Stimulated activated CD8-positive, alpha-beta memory T cell treated with anti-CD3 and anti-CD28 coated beads, Interleukin-12 subunit alpha, Interleukin-12 subunit beta, amount 100 ng/mL, for 4 hours (primary cell): Measurements from ENCODE around the gene LRRC23.
A peak's percentile ranks its signal among the peaks of the same experiment; 100 is the strongest.

ENCODE experiments used
- DNase-seq: peaks from one replicate; pipeline ENCODE4 v3.0.0-alpha.2; 2020; ENCODE audit warnings: low read depth

Gene LRRC23

DNA sequence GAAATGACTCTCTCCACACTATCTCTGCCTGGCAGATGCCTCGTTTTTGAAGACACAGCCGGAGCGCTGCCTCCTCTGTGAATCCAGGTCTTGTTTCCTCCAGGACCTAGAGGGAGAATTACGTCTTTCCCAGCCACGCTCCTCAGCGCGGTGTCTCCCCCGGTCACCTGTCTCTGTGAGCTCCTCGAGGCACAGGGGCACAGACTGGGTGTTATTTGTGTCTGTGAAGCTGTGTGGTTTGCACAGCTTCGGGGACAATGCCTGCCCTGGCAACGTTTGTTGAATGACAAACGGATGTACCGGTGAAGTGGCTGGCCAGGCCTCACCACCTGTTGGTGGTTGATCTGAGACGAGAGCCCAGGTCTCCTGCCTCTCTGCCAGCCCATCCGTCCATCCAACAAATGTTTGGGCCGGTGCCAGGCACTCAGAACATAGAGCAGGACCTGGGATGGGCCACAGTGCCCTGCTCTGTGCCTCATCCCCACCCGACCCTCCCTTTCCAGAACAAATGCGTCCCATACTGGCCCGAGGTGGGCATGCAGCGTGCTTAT, 52.6 kb downstream of the LRRC23 start:
- DNase-seq, result no peak

DNA sequence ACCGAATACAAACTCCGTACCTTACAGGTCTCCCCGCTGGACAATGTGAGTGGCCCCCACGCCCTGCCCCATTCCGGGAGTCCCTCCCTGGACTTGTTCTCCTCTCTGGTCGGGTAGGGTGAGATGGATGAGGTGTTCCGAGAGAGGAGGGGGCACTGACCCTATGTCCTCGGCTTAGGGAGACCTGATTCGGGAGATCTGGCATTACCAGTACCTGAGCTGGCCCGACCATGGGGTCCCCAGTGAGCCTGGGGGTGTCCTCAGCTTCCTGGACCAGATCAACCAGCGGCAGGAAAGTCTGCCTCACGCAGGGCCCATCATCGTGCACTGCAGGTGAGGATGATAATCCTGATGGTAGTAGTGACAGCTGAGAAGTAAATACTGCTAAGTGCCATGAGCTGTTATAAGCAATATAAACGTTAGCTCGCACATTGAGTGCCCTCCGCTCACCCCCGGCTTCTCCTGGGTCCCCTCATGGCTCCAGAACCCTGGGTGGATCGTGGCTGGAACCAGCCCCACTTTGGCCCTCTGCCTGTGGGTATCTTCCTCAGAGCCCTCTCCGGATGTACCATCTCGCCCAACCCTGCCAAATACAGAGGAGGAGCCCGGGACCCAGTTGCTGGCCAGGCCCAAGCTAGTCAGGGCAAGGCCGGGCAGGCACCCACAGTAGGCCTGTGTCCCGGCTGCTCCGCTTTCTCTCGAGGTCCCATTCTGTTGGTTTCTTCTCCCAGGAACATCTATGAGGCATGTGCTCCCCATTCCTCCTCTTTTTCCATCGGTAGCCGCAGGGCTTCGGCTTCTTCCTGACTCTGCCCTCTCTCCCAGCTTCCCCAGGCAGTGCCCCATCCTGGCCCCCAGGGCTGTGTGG, 53.4 kb downstream of the LRRC23 start:
- DNase-seq, result no peak

DNA sequence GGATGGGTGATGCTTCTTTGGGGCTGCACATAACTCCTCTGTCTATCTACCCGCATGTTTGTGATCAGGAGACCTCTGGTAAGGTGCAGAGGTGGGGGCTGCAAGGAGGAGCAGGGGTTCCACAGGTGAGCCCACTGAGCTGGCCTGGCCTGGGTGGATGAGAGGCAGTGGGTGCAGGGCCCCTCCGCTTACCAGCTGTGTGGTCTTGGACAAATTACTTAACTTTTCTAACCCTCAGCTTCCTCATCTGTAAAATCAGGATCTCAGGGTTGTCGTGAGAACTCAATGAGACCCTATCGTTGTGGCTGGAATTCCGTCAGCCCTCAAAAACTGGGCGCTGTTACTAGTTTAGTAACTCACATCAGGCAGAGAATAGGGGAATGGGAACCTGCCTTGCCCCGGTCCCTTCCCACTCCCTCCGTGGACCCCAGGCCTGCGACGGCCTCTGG, 54.0 kb downstream of the LRRC23 start:
- DNase-seq, result no peak

DNA sequence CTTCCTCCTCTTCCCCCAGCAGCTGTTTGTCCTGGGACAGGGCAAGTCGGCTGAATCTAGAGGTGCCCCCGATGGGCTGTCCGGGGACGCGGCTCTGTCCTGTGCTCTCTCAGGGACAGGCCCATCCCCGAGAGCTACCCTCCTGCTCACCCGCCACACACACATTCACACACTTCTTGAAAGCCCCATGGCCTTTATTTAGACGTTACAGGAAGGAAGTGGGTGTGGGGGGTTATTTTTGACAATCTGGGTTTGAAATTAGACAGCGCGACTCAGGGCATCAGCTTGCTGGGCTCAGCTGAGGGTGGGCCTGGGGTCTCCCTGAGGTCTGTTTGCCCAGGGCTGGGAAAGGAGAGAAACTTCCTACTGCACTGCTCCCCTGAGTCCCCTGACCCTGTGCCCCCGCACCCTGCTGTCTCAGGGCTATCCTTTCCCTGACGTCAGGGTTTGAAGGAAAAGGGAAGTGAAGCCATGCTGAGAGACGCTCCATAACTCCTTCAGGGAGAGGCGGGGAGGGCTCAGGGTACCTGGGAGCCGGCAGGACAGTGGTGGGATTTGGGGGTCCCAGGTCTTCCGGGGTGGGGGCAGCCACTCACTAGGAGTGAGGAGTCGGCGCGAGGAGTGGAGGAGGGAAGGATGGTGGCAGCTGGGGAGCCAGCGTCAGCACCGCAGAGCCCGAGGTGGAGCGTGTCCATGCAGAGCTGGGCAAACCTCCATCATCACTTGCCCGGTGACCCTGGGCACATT, 54.6 kb downstream of the LRRC23 start:
- peak; percentile 62 for DNase-seq

DNA sequence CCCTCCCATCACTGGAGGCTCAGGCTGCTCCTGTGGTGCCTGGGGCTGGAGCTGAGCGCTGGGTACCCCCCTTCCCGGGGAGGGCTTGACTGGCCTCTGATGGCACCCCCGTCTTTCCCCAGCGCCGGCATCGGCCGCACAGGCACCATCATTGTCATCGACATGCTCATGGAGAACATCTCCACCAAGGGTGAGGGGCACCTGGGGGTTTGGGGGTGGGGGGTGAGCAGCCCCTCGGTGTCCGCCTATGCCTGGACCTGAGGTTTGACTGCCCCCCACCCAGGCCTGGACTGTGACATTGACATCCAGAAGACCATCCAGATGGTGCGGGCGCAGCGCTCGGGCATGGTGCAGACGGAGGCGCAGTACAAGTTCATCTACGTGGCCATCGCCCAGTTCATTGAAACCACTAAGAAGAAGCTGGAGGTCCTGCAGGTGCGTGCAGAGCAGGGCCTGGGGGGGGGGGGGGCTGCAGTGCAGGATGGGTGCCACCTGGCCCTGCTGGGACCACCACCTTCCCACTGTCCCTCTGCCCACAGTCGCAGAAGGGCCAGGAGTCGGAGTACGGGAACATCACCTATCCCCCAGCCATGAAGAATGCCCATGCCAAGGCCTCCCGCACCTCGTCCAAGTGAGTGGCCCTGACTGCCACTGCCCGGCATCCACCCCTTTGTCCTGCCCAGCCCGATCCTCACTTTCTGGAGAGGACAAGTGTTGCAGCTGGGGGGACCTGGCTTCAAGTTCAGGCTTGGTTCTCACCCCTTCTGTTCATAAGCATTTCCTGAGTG, 55.4 kb downstream of the LRRC23 start:
- DNase-seq, result no peak

DNA sequence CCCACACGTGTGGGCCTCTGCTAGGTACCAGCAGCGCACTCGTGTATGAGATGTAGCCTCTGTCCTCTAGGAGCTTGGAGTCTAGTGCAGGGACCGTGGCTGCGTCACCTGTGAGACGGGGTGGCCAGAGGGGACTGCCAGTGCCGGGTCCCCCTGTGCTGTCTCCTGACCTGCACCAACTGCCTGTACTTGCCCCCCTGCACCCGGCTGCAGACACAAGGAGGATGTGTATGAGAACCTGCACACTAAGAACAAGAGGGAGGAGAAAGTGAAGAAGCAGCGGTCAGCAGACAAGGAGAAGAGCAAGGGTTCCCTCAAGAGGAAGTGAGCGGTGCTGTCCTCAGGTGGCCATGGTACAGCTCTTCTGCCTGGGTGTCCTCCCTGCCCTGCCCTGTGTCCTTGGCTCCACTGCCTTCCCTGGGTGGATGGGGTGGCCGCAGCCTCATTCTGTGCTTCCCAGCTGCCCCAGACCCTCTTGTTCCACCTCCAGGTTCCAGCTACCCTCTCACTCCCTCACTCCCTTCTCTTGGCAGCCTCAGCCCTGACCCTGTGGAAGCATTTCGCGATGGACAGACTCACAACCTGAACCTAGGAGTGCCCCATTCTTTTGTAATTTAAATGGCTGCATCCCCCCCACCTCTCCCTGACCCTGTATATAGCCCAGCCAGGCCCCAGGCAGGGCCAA, 56.1 kb downstream of the LRRC23 start:
- no peak for DNase-seq

DNA sequence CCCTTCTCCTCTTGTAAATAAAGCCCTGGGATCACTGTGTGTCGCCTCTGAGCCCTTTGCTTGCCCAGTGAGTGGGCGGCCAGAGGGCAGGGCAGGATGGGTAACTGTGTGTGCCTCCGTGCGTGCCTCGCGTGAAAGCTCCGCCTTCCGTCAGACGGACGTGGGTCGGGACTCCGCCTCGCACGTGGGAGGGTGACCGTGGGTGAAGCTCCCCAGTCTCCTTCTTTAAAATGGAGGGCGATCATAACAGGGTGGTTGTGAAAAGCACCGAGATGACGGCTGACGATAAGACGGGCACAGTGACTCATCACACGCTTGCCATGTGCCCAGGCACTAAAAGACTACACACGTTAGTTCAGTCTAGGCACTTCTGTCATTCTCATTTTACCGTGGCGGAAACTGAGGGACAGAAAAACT, 56.7 kb downstream of the LRRC23 start:
- peak; percentile 94 for DNase-seq

DNA sequence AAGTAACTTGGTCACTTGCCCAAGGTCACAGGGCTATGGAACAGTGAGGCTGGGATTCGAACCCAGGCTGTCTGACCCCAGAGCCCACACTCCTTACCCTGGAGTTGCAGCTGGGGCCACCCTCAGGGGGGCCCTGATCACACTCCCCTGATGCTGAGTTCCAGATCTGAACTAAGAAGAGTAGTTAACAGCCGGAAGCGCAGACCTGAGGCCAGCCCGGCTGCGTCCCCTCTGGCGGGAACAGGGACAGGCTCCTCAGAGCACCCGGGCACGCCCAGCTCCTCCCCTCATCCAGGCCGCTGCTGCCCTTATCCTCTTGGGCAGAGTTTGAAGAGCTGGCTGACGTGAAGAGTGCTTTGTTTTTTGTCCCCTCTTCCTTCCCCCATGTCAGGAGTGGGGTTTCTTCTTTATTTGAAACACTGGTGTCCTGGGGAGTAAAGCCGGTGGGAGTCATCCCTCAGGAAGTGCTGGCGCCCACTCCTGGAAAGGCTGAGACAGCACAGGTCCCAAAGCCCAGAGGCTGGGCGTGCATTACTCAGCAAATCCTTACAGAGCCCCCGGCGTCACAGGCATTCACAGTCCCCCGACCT, 57.2 kb downstream of the LRRC23 start:
- DNase-seq, result peak; percentile 46

DNA sequence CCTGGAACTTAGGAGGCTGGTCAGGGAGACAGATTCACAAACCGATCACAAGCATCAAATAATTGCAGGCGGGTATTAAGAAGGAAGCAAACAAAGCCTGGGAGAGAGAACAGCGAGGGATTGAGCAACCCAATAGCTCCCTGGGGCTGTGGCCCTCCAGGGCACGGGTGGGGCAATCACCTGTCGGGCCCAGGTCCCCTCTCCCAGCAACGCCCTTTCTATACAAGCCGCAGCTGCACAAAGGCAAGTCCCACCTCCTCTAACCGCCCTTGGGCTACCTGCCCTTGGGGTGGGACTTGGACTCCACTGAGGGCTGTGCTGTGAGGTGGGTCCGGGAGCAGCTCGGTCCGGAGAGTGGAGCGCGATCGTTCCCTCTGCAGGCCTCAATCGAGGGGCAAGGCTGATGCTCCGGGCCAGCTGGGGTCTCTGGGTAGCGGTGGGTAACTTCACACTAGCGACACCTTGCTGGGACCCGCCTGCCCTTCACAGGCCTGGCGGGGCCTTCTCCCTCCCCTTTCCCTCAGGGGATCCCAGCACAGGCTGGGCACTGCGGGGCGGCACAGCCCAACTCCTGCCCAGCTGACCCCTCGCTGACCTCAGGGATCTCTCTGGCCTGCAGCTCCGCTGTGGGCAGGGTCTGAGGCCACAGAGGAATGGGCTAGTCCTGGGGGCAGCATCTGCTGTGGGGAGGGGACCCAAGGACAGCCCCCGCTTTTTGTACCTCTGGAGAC, 57.8 kb downstream of the LRRC23 start:
- DNase-seq, result no peak

DNA sequence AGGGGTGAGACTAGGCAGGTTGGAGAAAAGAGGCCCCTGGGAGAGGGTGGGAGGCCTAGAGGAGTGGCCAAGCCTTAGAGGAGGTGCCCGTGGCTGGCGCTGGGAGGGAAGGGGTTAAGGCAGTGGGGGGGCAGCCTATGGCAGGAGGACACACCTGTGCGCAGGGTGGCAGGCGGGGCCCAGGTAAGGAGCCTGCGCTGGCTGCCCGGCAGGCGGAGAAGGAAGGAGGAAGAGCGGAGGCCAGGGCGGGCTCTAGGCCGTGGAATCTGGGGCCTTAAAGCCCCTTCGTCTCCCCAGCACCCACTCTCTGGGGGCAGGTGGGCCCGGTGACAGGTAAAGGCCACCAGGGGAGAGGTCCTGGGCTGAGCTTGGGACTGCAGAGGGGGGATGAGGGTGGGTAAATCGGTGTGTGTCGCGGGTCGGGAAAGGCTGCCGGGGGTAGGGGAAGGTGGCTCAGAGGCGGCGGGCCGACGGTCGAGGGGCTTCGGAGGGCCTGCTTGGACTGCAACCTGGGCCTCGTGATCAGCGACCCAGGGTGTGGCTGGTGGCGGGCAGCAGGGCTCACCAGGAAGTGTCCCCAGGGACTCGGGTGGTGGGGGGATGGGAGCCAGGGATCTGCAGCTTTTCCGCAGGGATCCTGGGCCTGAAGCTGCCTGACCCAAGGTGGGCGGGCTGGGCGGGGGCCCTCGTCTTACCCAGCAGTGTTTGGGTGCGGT, 58.6 kb downstream of the LRRC23 start:
- no peak for DNase-seq
